H1 (cell line): ENCODE measurements around the gene PITX3. TPM values are rescaled to one million over a fixed set of nuclear protein-coding genes. Genes with fewer than 3 reads are reported as not detected.

Source experiments
- CTCF ChIA-PET: fragments of 300-600 bp; sonication (Branson Sonifier 250); formaldehyde crosslinking; loops from one replicate; lab custom pipeline; 2021; ENCODE audit not compliant: partially characterized antibody; lab: Charles Lee
- POLR2A ChIA-PET: fragments of 300-600 bp; sonication (Branson Sonifier 250); formaldehyde crosslinking; loops from one replicate; lab custom pipeline; 2021; ENCODE audit warnings: inconsistent platforms; ENCODE audit not compliant: partially characterized antibody; lab: Charles Lee
- DNase-seq, 2 experiments: peaks; one replicate each; pipeline versions ENCODE4 v3.0.0 to v3.0.0-alpha.2; 2010 to 2022; ENCODE audit warnings: low spot score in 2 of 2, low read depth in 1 of 2, mixed read lengths in 1 of 2
- FAIRE-seq: peaks from 2 replicates; lab custom pipeline; 2011; peaks lifted over from hg19 to GRCh38; lab: Jason Lieb, UNC
- H2AFZ ChIP-seq: 2 replicates; pipeline ENCODE4 v1.8.1; 2012; ENCODE audit warnings: low read length, inconsistent platforms
- H2AK5ac ChIP-seq: 2 replicates; pipeline ENCODE4 v1.6.1; 2013; ENCODE audit warnings: low read depth, low read length
- H2BK120ac ChIP-seq: replicated peaks from 2 replicates; pipeline ENCODE3; 2013; ENCODE audit warnings: low read depth, low read length, inconsistent platforms
- H2BK12ac ChIP-seq: 2 replicates; pipeline ENCODE4 v1.6.1; 2013; ENCODE audit warnings: low read depth, low read length
- H2BK15ac ChIP-seq: 2 replicates; pipeline ENCODE4 v1.6.1; 2013; ENCODE audit warnings: low read length
- H2BK20ac ChIP-seq: 2 replicates; pipeline ENCODE4 v1.6.1; 2013; ENCODE audit warnings: low read length
- H2BK5ac ChIP-seq: 2 replicates; pipeline ENCODE4 v1.6.1; 2013; ENCODE audit warnings: low read depth, low read length
- H3K14ac ChIP-seq: 2 replicates; pipeline ENCODE4 v1.6.1; 2013; ENCODE audit warnings: inconsistent platforms; ENCODE audit not compliant: insufficient read length
- H3K18ac ChIP-seq: 2 replicates; pipeline ENCODE4 v1.6.1; 2013; ENCODE audit warnings: low read length; ENCODE audit errors: extremely low read depth
- H3K23ac ChIP-seq: 2 replicates; pipeline ENCODE4 v1.6.1; 2013; ENCODE audit warnings: inconsistent platforms; ENCODE audit not compliant: insufficient read length
- H3K23me2 ChIP-seq: 2 replicates; pipeline ENCODE4 v1.6.1; 2013; ENCODE audit warnings: low read depth, low read length
- H3K27ac ChIP-seq: 2 replicates; pipeline ENCODE4 v1.6.1; 2011; ENCODE audit warnings: low read depth, low read length, inconsistent platforms
- H3K27me3 ChIP-seq, 4 experiments: replicated peaks in 1 of 4; 1 replicate in 1 of 4; 2 replicates in 3 of 4; pipeline versions ENCODE4 v1.6.1 to v1.8.1; 2011 to 2013; ENCODE audit warnings: low read length in 3 of 4, mild to moderate bottlenecking in 3 of 4, inconsistent platforms in 2 of 4, mixed read lengths in 2 of 4, moderate library complexity in 1 of 4; ENCODE audit not compliant: control insufficient read depth in 3 of 4, insufficient read depth in 3 of 4; ENCODE audit errors: extremely low read depth in 1 of 4
- H3K36me3 ChIP-seq, 4 experiments: 2 replicates each; pipeline versions ENCODE4 v1.6.1 to v1.8.1; 2011 to 2013; ENCODE audit warnings: mild to moderate bottlenecking in 4 of 4, low read length in 3 of 4, moderate library complexity in 2 of 4, control low read depth in 1 of 4, inconsistent platforms in 1 of 4; ENCODE audit not compliant: insufficient read depth in 4 of 4, control insufficient read depth in 2 of 4
- H3K4ac ChIP-seq: replicated peaks from 2 replicates; pipeline ENCODE3; 2013; ENCODE audit warnings: low read length, low read depth, mixed read lengths, inconsistent platforms; ENCODE audit not compliant: insufficient read length
- H3K4me1 ChIP-seq, 4 experiments: replicated peaks in 1 of 4; 1 replicate in 1 of 4; 2 replicates in 3 of 4; pipeline versions ENCODE4 v1.6.1 to v1.8.1; 2011 to 2013; ENCODE audit warnings: low read length in 3 of 4, inconsistent platforms in 2 of 4, mixed read lengths in 1 of 4; ENCODE audit not compliant: insufficient read depth in 4 of 4, control insufficient read depth in 3 of 4
- H3K4me2 ChIP-seq, 2 experiments: 2 replicates each; pipeline versions ENCODE4 v1.6.1 to v1.8.1; 2011 to 2013; ENCODE audit warnings: low read depth in 2 of 2, low read length in 2 of 2, control low read depth in 1 of 2, inconsistent platforms in 1 of 2, mild to moderate bottlenecking in 1 of 2; ENCODE audit not compliant: insufficient read depth in 1 of 2
- H3K4me3 ChIP-seq, 4 experiments: fragments of 200-600, 300-600 bp in 1 of 4; sonication (generic), shearing (Covaris generic), sonication (Bioruptor Twin) in 1 of 4; 2 replicates each; pipeline versions ENCODE4 v1.5.1 to v1.8.1; 2011 to 2016; ENCODE audit warnings: low read length in 4 of 4, low read depth in 3 of 4, control low read depth in 2 of 4, inconsistent platforms in 2 of 4, mild to moderate bottlenecking in 2 of 4, mixed read lengths in 1 of 4, moderate library complexity in 1 of 4; ENCODE audit not compliant: insufficient read depth in 2 of 4; ENCODE audit errors: extremely low read depth in 1 of 4
- H3K56ac ChIP-seq: replicated peaks from 2 replicates; pipeline ENCODE3; 2013; ENCODE audit warnings: low read depth, mild to moderate bottlenecking, mixed read lengths, low read length, inconsistent platforms; ENCODE audit not compliant: insufficient read length
- H3K79me1 ChIP-seq: 2 replicates; pipeline ENCODE4 v1.6.1; 2013; ENCODE audit warnings: low read depth, low read length, control low read depth
- H3K79me2 ChIP-seq, 2 experiments: 2 replicates each; pipeline versions ENCODE4 v1.6.1 to v1.8.1; 2012 to 2013; ENCODE audit warnings: low read length in 2 of 2, mild to moderate bottlenecking in 2 of 2, inconsistent platforms in 1 of 2; ENCODE audit not compliant: insufficient read depth in 2 of 2, control insufficient read depth in 1 of 2
- H3K9ac ChIP-seq, 4 experiments: replicated peaks in 1 of 4; 1 replicate in 1 of 4; 2 replicates in 3 of 4; pipeline versions ENCODE4 v1.6.1 to v1.8.1; 2011 to 2013; ENCODE audit warnings: low read depth in 3 of 4, low read length in 3 of 4, control low read depth in 2 of 4, mild to moderate bottlenecking in 2 of 4, moderate library complexity in 2 of 4, inconsistent platforms in 1 of 4; ENCODE audit errors: extremely low read depth in 1 of 4
- H3K9me3 ChIP-seq, 2 experiments: 2 replicates each; pipeline versions ENCODE4 v1.6.1 to v1.8.1; 2012 to 2013; ENCODE audit warnings: mild to moderate bottlenecking in 2 of 2, moderate library complexity in 2 of 2, control low read depth in 1 of 2, inconsistent platforms in 1 of 2, low read depth in 1 of 2, low read length in 1 of 2, mixed read lengths in 1 of 2; ENCODE audit not compliant: insufficient read depth in 2 of 2
- H4K20me1 ChIP-seq, 2 experiments: replicated peaks in 1 of 2; 2 replicates each; pipeline versions ENCODE3 to v1.8.1; 2011 to 2013; ENCODE audit warnings: inconsistent platforms in 2 of 2, low read length in 2 of 2, mild to moderate bottlenecking in 1 of 2; ENCODE audit not compliant: insufficient read depth in 2 of 2, control insufficient read depth in 1 of 2
- H4K5ac ChIP-seq: 2 replicates; pipeline ENCODE4 v1.6.1; 2013; ENCODE audit warnings: low read length, low read depth, mixed read lengths, inconsistent platforms; ENCODE audit not compliant: insufficient read length
- H4K8ac ChIP-seq: 2 replicates; pipeline ENCODE4 v1.8.0; 2013; ENCODE audit warnings: mild to moderate bottlenecking, moderate library complexity, low read length, inconsistent platforms; ENCODE audit not compliant: insufficient read depth; ENCODE audit errors: extremely low read depth
- H4K91ac ChIP-seq: replicated peaks from 2 replicates; pipeline ENCODE3; 2013; ENCODE audit warnings: low read length, mixed read lengths, inconsistent platforms; ENCODE audit not compliant: insufficient read length
- CBX5 ChIP-seq: fragments of 300-800, 300-1000 bp; sonication (generic); IDR thresholded peaks from 2 replicates; pipeline ENCODE4 v1.7.1; 2016; ENCODE audit warnings: antibody characterized with exemption, low read length, low read depth
- CEBPB ChIP-seq: IDR thresholded peaks from 2 replicates; pipeline ENCODE4 v1.6.1; 2012; ENCODE audit warnings: low read depth, low read length
- EZH2 ChIP-seq: fragments of 200-600 bp; sonication (generic); IDR thresholded peaks from 2 replicates; pipeline ENCODE4 v1.7.1; 2012; ENCODE audit warnings: low read depth, mild to moderate bottlenecking, moderate library complexity, low read length, inconsistent platforms; ENCODE audit not compliant: severe bottlenecking
- FOSL1 ChIP-seq: IDR thresholded peaks from 2 replicates; pipeline ENCODE4 v1.6.1; 2011; ENCODE audit warnings: mild to moderate bottlenecking, low read depth, low read length, moderate library complexity; ENCODE audit not compliant: insufficient read depth
- HDAC2 ChIP-seq, 2 experiments: fragments of 300-600 bp in 1 of 2; sonication (generic) in 1 of 2; IDR thresholded peaks; 2 replicates each; pipeline ENCODE4 v1.6.1; 2011 to 2012; ENCODE audit warnings: low read depth in 2 of 2, low read length in 2 of 2, mild to moderate bottlenecking in 2 of 2, moderate library complexity in 2 of 2, borderline replicate concordance in 1 of 2, inconsistent platforms in 1 of 2
- HDAC6 ChIP-seq: IDR thresholded peaks from one replicate; pipeline ENCODE4 v1.7.1; 2012; ENCODE audit warnings: low read depth, mild to moderate bottlenecking, inconsistent platforms, low read length, moderate library complexity
- KDM1A ChIP-seq: fragments of 200-600, 300-600 bp; sonication (generic); IDR thresholded peaks from 2 replicates; pipeline ENCODE4 v1.7.1; 2016; ENCODE audit warnings: mild to moderate bottlenecking, low read length, borderline replicate concordance
- NRF1 ChIP-seq: IDR thresholded peaks from 2 replicates; pipeline ENCODE4 v1.6.1; 2011; ENCODE audit warnings: mild to moderate bottlenecking, low read depth, low read length, improper control_type of control experiment
- RAD21 ChIP-seq, 2 experiments: IDR thresholded peaks in 1 of 2; conservative IDR thresholded peaks in 1 of 2; 2 replicates each; pipeline ENCODE4 v1.6.1; 2011; ENCODE audit warnings: low read depth in 2 of 2, low read length in 2 of 2, improper control_type of control experiment in 1 of 2, inconsistent platforms in 1 of 2, mild to moderate bottlenecking in 1 of 2, moderate library complexity in 1 of 2
- TBP ChIP-seq: IDR thresholded peaks from 2 replicates; pipeline ENCODE4 v1.6.1; 2011; ENCODE audit warnings: low read depth, low read length, improper control_type of control experiment
- TCF12 ChIP-seq: IDR thresholded peaks from 2 replicates; pipeline ENCODE4 v1.6.1; 2011; ENCODE audit warnings: low read depth, mild to moderate bottlenecking, low read length
- WGBS, 2 experiments: shearing (Covaris generic) in 1 of 2; methylation state at CpG; one replicate each; pipeline versions ENCODE4 v1.1.6 to v1.1.7; 2013 to 2015; ENCODE audit warnings: low lambda C conversion rate in 2 of 2, mixed read lengths in 2 of 2, inconsistent platforms in 1 of 2, low coverage in 1 of 2, missing lambda C conversion rate in 1 of 2; ENCODE audit not compliant: insufficient replicate concordance in 2 of 2, insufficient coverage in 1 of 2, insufficient read length in 1 of 2; ENCODE audit errors: extremely low coverage in 1 of 2, missing lambda C conversion rate in 1 of 2; 5-methylcytosine and 5-hydroxymethylcytosine counted together
- polyA plus RNA-seq, 7 experiments: library from polyadenylated mRNA; depleted of rRNA in 3 of 7; stranded (reverse) in 5 of 7; unstranded in 2 of 7; fragments of >200 nt in 5 of 7; fragments of 200-250 nt in 2 of 7; gene quantifications; 1 replicate in 5 of 7; 2 replicates in 1 of 7; 4 replicates in 1 of 7; pipeline versions ENCODE4 v1.2.1 to v1.2.3, GENCODE V29; 2011 to 2013; ENCODE audit warnings: missing spikeins in 2 of 7, mixed read lengths in 2 of 7
- total RNA-seq: library from RNA; stranded (reverse); fragmentation: NEBNext Ultra II Directional; extraction: Animal tissue kit (Norgen Biotek cat#: 25700); gene quantifications from 2 replicates; pipeline ENCODE4 v1.2.1, GENCODE V29; 2021
- TF ChIP-seq, protein P1 (sequence below): IDR thresholded peaks from 2 replicates; pipeline ENCODE4 v1.6.1; 2011; ENCODE audit warnings: low read depth, mild to moderate bottlenecking, low read length; ENCODE audit not compliant: insufficient read depth
- TF ChIP-seq, protein P2 (sequence below): IDR thresholded peaks from 2 replicates; pipeline ENCODE4 v1.6.1; 2012; ENCODE audit warnings: inconsistent platforms

Gene PITX3
- total and polyA plus RNA-seq, 2 of the 8 experiments (the other 6 are each of a cell fraction or from before 2014, with no cell fraction given): 0.18 to 0.41 TPM

DNA sequence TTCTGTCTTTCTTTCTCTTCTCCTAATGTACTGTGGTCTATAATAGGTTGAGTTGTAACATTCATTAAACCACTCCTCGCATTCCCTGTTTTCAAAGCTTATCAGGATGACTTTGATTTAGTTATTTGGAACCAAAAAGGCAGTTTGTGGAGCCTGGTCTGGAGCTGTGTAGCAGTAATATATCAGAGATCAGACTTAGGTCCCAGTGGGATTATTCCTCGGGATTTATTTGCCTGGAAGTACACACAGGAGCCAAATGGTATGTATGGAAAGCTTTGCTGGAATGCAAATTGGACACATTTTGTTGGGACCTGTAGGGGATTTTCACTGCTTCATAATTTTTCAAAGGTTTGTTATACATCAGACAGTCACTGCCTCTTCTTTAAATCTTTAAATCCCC is 44.9 kb upstream of the PITX3 start:
- H3K4me1 ChIP-seq: no peaks in the 10 kb centered on the region
- 92% methylated on average over 2 of the region's 2 CpGs; no CpG with 5 or more reads in 1 of the 2 experiments for WGBS, 2 experiments
- H3K4ac ChIP-seq: no peak overlapping the region
- no peak overlapping the region for H2BK20ac ChIP-seq
- H2AFZ ChIP-seq: no peak overlapping the region
- H3K18ac ChIP-seq: no peak overlapping the region
- no peak overlapping the region for H3K4me3 ChIP-seq
- H3K27me3 ChIP-seq: no peaks in the 10 kb centered on the region
- H2BK5ac ChIP-seq: no peak overlapping the region
- no peak overlapping the region for H3K23ac ChIP-seq
- H2BK12ac ChIP-seq: no peak overlapping the region
- ChIA-PET POLR2A (no interaction called here), CTCF (interaction anchor here (1.4 kb wide), 1 partner anchor 56 kb away, joined by 4 read pairs; no protein-coding TSS in a partner anchor)
- H3K14ac ChIP-seq: no peak overlapping the region
- H4K5ac ChIP-seq: no peak overlapping the region
- H3K36me3 ChIP-seq: no peaks in the 10 kb centered on the region
- no peak overlapping the region for H2BK120ac ChIP-seq
- FAIRE-seq (no peak), DNase-seq (no peak)
- H3K9ac ChIP-seq: no peak overlapping the region
- no peak overlapping the region for H4K91ac ChIP-seq
- H2BK15ac ChIP-seq: no peak overlapping the region
- no peak overlapping the region for H3K4me2 ChIP-seq
- no peak overlapping the region for H3K56ac ChIP-seq
- H4K20me1 ChIP-seq: peaks cover 1 to 2% of the 10 kb centered on the region in 2 experiments
- no peak overlapping the region for H2AK5ac ChIP-seq
- H3K23me2 ChIP-seq: no peaks in the 10 kb centered on the region
- no peak overlapping the region for H3K27ac ChIP-seq
- no peaks in the 10 kb centered on the region for H3K9me3 ChIP-seq
- peaks cover 2% of the 10 kb centered on the region; the same call in 1 of the 2 replicates for H3K79me1 ChIP-seq
- no peak overlapping the region for H4K8ac ChIP-seq
- H3K79me2 ChIP-seq: no peaks in the 10 kb centered on the region
- TF ChIP-seq, protein P1, sequence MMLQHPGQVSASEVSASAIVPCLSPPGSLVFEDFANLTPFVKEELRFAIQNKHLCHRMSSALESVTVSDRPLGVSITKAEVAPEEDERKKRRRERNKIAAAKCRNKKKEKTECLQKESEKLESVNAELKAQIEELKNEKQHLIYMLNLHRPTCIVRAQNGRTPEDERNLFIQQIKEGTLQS: no peak
- TF ChIP-seq NRF1: no peak
- TF ChIP-seq FOSL1: no peak
- no peak for TF ChIP-seq HDAC6
- no peak for TF ChIP-seq CBX5
- no peak for TF ChIP-seq TBP
- no peak for TF ChIP-seq HDAC2 (IDR thresholded peaks at IDR 0.05; ENCODE audit: borderline replicate concordance in 1 of 2, low read depth in 2 of 2, low read length in 2 of 2)
- TF ChIP-seq KDM1A: no peak
- no peak for TF ChIP-seq EZH2
- TF ChIP-seq, protein P2, sequence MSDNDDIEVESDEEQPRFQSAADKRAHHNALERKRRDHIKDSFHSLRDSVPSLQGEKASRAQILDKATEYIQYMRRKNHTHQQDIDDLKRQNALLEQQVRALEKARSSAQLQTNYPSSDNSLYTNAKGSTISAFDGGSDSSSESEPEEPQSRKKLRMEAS: no peak
- TF ChIP-seq RAD21 (IDR thresholded peaks at IDR 0.05 in 1 of 2, conservative IDR thresholded peaks at IDR 0.05 in 1 of 2; ENCODE audit: low read depth in 2 of 2, low read length in 2 of 2): no peak
- no peak for TF ChIP-seq TCF12
- TF ChIP-seq CEBPB: no peak
